Parathyroid adenoma (tissue), 2 donors: ENCODE data around the gene CYP8B1.

Experiments used
- H2AFZ ChIP-seq: fragments of 300-600 bp; sonication (generic); one replicate; pipeline ENCODE4 v1.7.0; 2017; ENCODE audit warnings: antibody characterized with exemption, mild to moderate bottlenecking
- H3K27ac ChIP-seq: fragments of 300-600 bp; sonication (generic); one replicate; pipeline ENCODE4 v1.7.0; 2017
- H3K27me3 ChIP-seq: fragments of 300-600 bp; sonication (generic); one replicate; pipeline ENCODE4 v1.7.0; 2017; ENCODE audit warnings: low read length; ENCODE audit not compliant: control insufficient read depth, insufficient read depth
- H3K36me3 ChIP-seq: fragments of 300-600 bp; sonication (generic); one replicate; pipeline ENCODE4 v1.7.0; 2017; ENCODE audit warnings: low read length; ENCODE audit not compliant: control insufficient read depth, insufficient read depth
- H3K4me1 ChIP-seq: fragments of 300-600 bp; sonication (generic); one replicate; pipeline ENCODE4 v1.7.0; 2017; ENCODE audit warnings: control low read depth
- H3K4me2 ChIP-seq: fragments of 300-600 bp; sonication (generic); one replicate; pipeline ENCODE4 v1.7.0; 2017; ENCODE audit warnings: low read length
- H3K4me3 ChIP-seq: fragments of 300-600 bp; sonication (generic); one replicate; pipeline ENCODE4 v1.7.0; 2017; ENCODE audit warnings: low read depth, low read length
- H3K79me2 ChIP-seq: fragments of 300-600 bp; sonication (generic); one replicate; pipeline ENCODE4 v1.7.0; 2017; ENCODE audit warnings: control low read depth
- H3K9ac ChIP-seq: fragments of 300-600 bp; sonication (generic); one replicate; pipeline ENCODE4 v1.7.0; 2017; ENCODE audit warnings: mild to moderate bottlenecking
- H3K9me3 ChIP-seq: fragments of 300-600 bp; sonication (generic); one replicate; pipeline ENCODE4 v1.7.0; 2017; ENCODE audit warnings: low read length; ENCODE audit not compliant: control insufficient read depth
- CTCF ChIP-seq: fragments of 300-600 bp; sonication (generic); IDR thresholded peaks from one replicate; pipeline ENCODE4 v1.7.0; 2017; ENCODE audit warnings: antibody characterized with exemption, mild to moderate bottlenecking
- donor health status: primary hyperparathyroidism.

The CYP8B1 gene

GRCh38 chr3:42880183-42880582, 4.5 kb upstream of the CYP8B1 start:
- Histone ChIP-seq H3K4me3 (no peak overlapping the region), H3K27ac (no peak overlapping the region), H3K9me3 (no peaks in the 10 kb centered on the region)

GRCh38 chr3:42877881-42878280, 2.2 kb upstream of the CYP8B1 start:
- H3K27me3 ChIP-seq: no peaks in the 10 kb centered on the region
- H2AFZ ChIP-seq: no peak overlapping the region
- no peaks in the 10 kb centered on the region for H3K79me2 ChIP-seq
- no peak overlapping the region for H3K27ac ChIP-seq
- H3K9me3 ChIP-seq: no peaks in the 10 kb centered on the region
- no peak overlapping the region for H3K4me3 ChIP-seq
- no peak overlapping the region for H3K9ac ChIP-seq
- H3K36me3 ChIP-seq: no peaks in the 10 kb centered on the region
- H3K4me2 ChIP-seq: no peak overlapping the region
- peaks cover 3% of the 10 kb centered on the region for H3K4me1 ChIP-seq
- TF ChIP-seq CTCF: no peak

More at GRCh38 chr3:42880183-42880582, 4.5 kb upstream of the CYP8B1 start:
- H3K79me2 ChIP-seq: no peaks in the 10 kb centered on the region
- H2AFZ ChIP-seq: peak overlapping the region; percentile 87
- H3K27me3 ChIP-seq: no peaks in the 10 kb centered on the region
- H3K4me2 ChIP-seq: peak overlapping the region; percentile 81
- no peak for TF ChIP-seq CTCF
- peaks cover 3% of the 10 kb centered on the region for H3K4me1 ChIP-seq
- H3K9ac ChIP-seq: no peak overlapping the region
- H3K36me3 ChIP-seq: no peaks in the 10 kb centered on the region

- H3K79me2 ChIP-seq: no peaks in the 10 kb centered on the region
- TF ChIP-seq CTCF: no peak
- H3K9ac ChIP-seq: no peak overlapping the region
These were observed 1.5 kb upstream of the CYP8B1 start for GRCh38 chr3:42876940-42877720.

GRCh38 chr3:42876401-42876800, 722 bp upstream of the CYP8B1 start:
- H3K4me3 ChIP-seq: no peak overlapping the region
- H3K27me3 ChIP-seq: no peaks in the 10 kb centered on the region
- H3K9me3 ChIP-seq: no peaks in the 10 kb centered on the region
- H2AFZ ChIP-seq: no peak overlapping the region
- no peaks in the 10 kb centered on the region for H3K36me3 ChIP-seq
- H3K9ac ChIP-seq: no peak overlapping the region
- TF ChIP-seq CTCF: no peak
- peaks cover 8% of the 10 kb centered on the region for H3K4me1 ChIP-seq
- H3K79me2 ChIP-seq: no peaks in the 10 kb centered on the region
- no peak overlapping the region for H3K27ac ChIP-seq
- no peak overlapping the region for H3K4me2 ChIP-seq

More at GRCh38 chr3:42876940-42877720, 1.5 kb upstream of the CYP8B1 start:
- no peak overlapping the region for H3K27ac ChIP-seq
- no peaks in the 10 kb centered on the region for H3K27me3 ChIP-seq
- H3K4me2 ChIP-seq: no peak overlapping the region
- H2AFZ ChIP-seq: no peak overlapping the region
- H3K4me1 ChIP-seq: peaks cover 4% of the 10 kb centered on the region
- H3K4me3 ChIP-seq: no peak overlapping the region
- no peaks in the 10 kb centered on the region for H3K9me3 ChIP-seq
- H3K36me3 ChIP-seq: no peaks in the 10 kb centered on the region

GRCh38 chr3:42874749-42875148, 930 bp downstream of the CYP8B1 start:
- Histone ChIP-seq H3K4me2 (no peak overlapping the region), H3K36me3 (no peaks in the 10 kb centered on the region), H2AFZ (no peak overlapping the region), H3K9me3 (no peaks in the 10 kb centered on the region), H3K9ac (no peak overlapping the region), H3K27ac (no peak overlapping the region), H3K79me2 (no peaks in the 10 kb centered on the region), H3K4me3 (no peak overlapping the region), H3K27me3 (no peaks in the 10 kb centered on the region), H3K4me1 (peaks cover 5% of the 10 kb centered on the region)
- TF ChIP-seq CTCF: no peak
